ENCODE data around the gene MUC12.
"Not testable (repeated sequence)": the region's sequence is repeated elsewhere in the genome, so short reads cannot be mapped to it uniquely, and the experiment has no call there.

Gene MUC12

DNA sequence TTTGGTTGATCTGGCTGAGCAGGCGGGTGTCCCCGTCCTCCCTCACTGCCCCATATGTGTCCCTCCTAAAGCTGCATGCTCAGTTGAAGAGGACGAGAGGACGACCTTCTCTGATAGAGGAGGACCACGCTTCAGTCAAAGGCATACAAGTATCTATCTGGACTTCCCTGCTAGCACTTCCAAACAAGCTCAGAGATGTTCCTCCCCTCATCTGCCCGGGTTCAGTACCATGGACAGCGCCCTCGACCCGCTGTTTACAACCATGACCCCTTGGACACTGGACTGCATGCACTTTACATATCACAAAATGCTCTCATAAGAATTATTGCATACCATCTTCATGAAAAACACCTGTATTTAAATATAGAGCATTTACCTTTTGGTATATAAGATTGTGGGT, 89.0 kb downstream of the MUC12 start:
- DNase-seq: peak; percentile 58
- H3K27me3 ChIP-seq (ENCODE audit: insufficient read depth, low read length, poor library complexity): no peaks in the 10 kb centered on the region

DNA sequence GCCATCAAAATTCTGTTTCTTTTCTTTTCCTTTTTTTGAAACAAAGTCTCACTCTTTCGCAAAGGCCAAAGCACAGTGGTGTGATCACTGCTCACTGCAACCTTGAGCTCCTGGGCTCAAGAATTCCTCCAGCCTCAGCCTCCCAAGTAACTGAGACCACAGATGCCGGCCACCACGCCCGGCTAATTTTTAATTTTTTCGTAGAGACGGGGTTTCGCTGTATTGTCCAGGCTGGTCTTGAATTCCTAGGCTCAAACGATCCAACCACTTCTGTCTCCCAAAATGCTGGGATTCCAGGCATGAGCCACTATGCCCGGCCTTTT, 90.2 kb downstream of the MUC12 start:
- no peak overlapping the region for H3K9ac ChIP-seq (ENCODE audit: low read depth, low read length)
- H3K4me2 ChIP-seq (ENCODE audit: insufficient read depth, low read length): no peak overlapping the region
- H4K20me1 ChIP-seq (ENCODE audit: insufficient read depth, low read length): no peaks in the 10 kb centered on the region
- H3K9me3 ChIP-seq (ENCODE audit: insufficient read depth, low read length, severe bottlenecking): no peaks in the 10 kb centered on the region
- 0 out of 3 replicates have a peak, but pooled peaks have one; percentile 24 for ATAC-seq (ENCODE audit: insufficient read depth, low read depth)
- DNase-seq: no peak
- TF ChIP-seq, protein P1, sequence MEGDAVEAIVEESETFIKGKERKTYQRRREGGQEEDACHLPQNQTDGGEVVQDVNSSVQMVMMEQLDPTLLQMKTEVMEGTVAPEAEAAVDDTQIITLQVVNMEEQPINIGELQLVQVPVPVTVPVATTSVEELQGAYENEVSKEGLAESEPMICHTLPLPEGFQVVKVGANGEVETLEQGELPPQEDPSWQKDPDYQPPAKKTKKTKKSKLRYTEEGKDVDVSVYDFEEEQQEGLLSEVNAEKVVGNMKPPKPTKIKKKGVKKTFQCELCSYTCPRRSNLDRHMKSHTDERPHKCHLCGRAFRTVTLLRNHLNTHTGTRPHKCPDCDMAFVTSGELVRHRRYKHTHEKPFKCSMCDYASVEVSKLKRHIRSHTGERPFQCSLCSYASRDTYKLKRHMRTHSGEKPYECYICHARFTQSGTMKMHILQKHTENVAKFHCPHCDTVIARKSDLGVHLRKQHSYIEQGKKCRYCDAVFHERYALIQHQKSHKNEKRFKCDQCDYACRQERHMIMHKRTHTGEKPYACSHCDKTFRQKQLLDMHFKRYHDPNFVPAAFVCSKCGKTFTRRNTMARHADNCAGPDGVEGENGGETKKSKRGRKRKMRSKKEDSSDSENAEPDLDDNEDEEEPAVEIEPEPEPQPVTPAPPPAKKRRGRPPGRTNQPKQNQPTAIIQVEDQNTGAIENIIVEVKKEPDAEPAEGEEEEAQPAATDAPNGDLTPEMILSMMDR (IDR thresholded peaks at IDR 0.05; ENCODE audit: borderline replicate concordance, extremely low read depth, low read length, poor library complexity, severe bottlenecking): no peak
- TF ChIP-seq EZH2 (IDR thresholded peaks at IDR 0.05; ENCODE audit: borderline replicate concordance, low read depth, low read length, severe bottlenecking): no peak
- no peaks in the 10 kb centered on the region for H3K27me3 ChIP-seq (ENCODE audit: insufficient read depth, low read length, poor library complexity)
- H3K4me3 ChIP-seq (ENCODE audit: low read depth in 1 of 2, low read length in 2 of 2): no peak overlapping the region
- no peak overlapping the region for H2AFZ ChIP-seq (ENCODE audit: low read depth, low read length)
- H3K27ac ChIP-seq (ENCODE audit: low read length): no peak overlapping the region
- no peaks in the 10 kb centered on the region for H3K79me2 ChIP-seq (ENCODE audit: insufficient read depth, low read length)
- H3K4me1 ChIP-seq (ENCODE audit: insufficient read depth, low read length): no peaks in the 10 kb centered on the region
- no peaks in the 10 kb centered on the region for H3K36me3 ChIP-seq (ENCODE audit: insufficient read depth, low read length)

More for the DNA sequence above, 89.0 kb downstream of the MUC12 start:
- Histone ChIP-seq H3K4me3 (ENCODE audit: low read depth in 1 of 2, low read length in 2 of 2) (no peak overlapping the region), H2AFZ (ENCODE audit: low read depth, low read length) (no peak overlapping the region), H4K20me1 (ENCODE audit: insufficient read depth, low read length) (no peaks in the 10 kb centered on the region), H3K4me2 (ENCODE audit: insufficient read depth, low read length) (no peak overlapping the region), H3K27ac (ENCODE audit: low read length) (no peak overlapping the region), H3K9me3 (ENCODE audit: insufficient read depth, low read length, severe bottlenecking) (no peaks in the 10 kb centered on the region), H3K4me1 (ENCODE audit: insufficient read depth, low read length) (no peaks in the 10 kb centered on the region), H3K9ac (ENCODE audit: low read depth, low read length) (no peak overlapping the region), H3K36me3 (ENCODE audit: insufficient read depth, low read length) (no peaks in the 10 kb centered on the region), H3K79me2 (ENCODE audit: insufficient read depth, low read length) (no peaks in the 10 kb centered on the region)
- TF ChIP-seq, protein P1 (IDR thresholded peaks at IDR 0.05; ENCODE audit: borderline replicate concordance, extremely low read depth, low read length, poor library complexity, severe bottlenecking): no peak
- no peak for TF ChIP-seq EZH2 (IDR thresholded peaks at IDR 0.05; ENCODE audit: borderline replicate concordance, low read depth, low read length, severe bottlenecking)
- ATAC-seq (ENCODE audit: insufficient read depth, low read depth): 0 out of 3 replicates have a peak, but pooled peaks have one; percentile 57

DNA sequence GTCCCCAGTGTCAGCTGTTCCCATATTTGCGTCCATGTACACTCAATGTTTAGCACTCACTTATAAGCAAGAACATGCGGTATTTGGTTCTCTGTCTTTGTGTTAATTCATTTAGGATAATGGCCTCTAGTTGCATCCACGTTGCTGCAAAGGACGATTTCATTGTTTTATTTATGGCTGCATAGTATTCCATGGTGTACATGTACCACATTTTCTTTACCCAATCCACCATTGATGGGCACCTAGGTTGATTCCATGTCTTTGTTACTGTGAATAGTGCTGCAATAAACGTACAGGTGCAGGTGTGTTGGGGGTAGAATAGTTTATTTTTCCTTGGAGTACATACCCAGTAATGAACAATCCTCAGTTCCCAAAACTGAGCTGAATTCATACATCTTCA, 91.6 kb downstream of the MUC12 start:
- Histone ChIP-seq H3K9ac (ENCODE audit: low read depth, low read length) (no peak overlapping the region), H3K36me3 (ENCODE audit: insufficient read depth, low read length) (no peaks in the 10 kb centered on the region), H3K4me2 (ENCODE audit: insufficient read depth, low read length) (no peak overlapping the region), H2AFZ (ENCODE audit: low read depth, low read length) (no peak overlapping the region), H3K9me3 (ENCODE audit: insufficient read depth, low read length, severe bottlenecking) (no peaks in the 10 kb centered on the region), H3K27me3 (ENCODE audit: insufficient read depth, low read length, poor library complexity) (no peaks in the 10 kb centered on the region), H3K4me3 (ENCODE audit: low read depth in 1 of 2, low read length in 2 of 2) (no peak overlapping the region), H3K27ac (ENCODE audit: low read length) (no peak overlapping the region), H3K79me2 (ENCODE audit: insufficient read depth, low read length) (no peaks in the 10 kb centered on the region), H4K20me1 (ENCODE audit: insufficient read depth, low read length) (no peaks in the 10 kb centered on the region), H3K4me1 (ENCODE audit: insufficient read depth, low read length) (no peaks in the 10 kb centered on the region)
- DNase-seq (no peak), ATAC-seq (ENCODE audit: insufficient read depth, low read depth) (no peak)
- TF ChIP-seq EZH2 (IDR thresholded peaks at IDR 0.05; ENCODE audit: borderline replicate concordance, low read depth, low read length, severe bottlenecking): no peak
- TF ChIP-seq, protein P1 (IDR thresholded peaks at IDR 0.05; ENCODE audit: borderline replicate concordance, extremely low read depth, low read length, poor library complexity, severe bottlenecking): no peak

DNA sequence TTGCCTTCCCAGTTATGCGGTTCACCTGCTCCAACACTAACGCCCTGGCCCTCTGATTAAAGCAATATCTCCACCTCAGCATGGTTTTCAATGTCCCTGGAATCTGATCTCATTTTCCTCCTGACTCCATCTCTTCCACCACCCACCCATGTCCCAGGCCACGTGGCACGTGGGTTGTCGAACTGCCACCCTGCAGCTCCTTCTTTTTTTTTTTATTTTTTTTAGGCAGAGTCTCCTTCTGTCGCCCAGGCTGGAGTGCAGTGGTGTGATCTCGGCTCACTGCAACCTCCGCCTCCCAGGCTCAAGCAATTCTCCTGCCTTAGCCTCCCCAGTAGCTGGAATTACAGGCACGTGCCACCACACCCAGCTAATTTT, 94.8 kb downstream of the MUC12 start:
- not testable (repeated sequence) for H4K20me1 ChIP-seq (ENCODE audit: insufficient read depth, low read length); H3K27ac ChIP-seq (ENCODE audit: low read length); H3K36me3 ChIP-seq (ENCODE audit: insufficient read depth, low read length); H2AFZ ChIP-seq (ENCODE audit: low read depth, low read length); H3K4me3 ChIP-seq (ENCODE audit: low read depth in 1 of 2, low read length in 2 of 2); H3K9ac ChIP-seq (ENCODE audit: low read depth, low read length); H3K4me1 ChIP-seq (ENCODE audit: insufficient read depth, low read length); H3K9me3 ChIP-seq (ENCODE audit: insufficient read depth, low read length, severe bottlenecking); ATAC-seq (ENCODE audit: insufficient read depth, low read depth); DNase-seq; H3K27me3 ChIP-seq (ENCODE audit: insufficient read depth, low read length, poor library complexity); H3K4me2 ChIP-seq (ENCODE audit: insufficient read depth, low read length); H3K79me2 ChIP-seq (ENCODE audit: insufficient read depth, low read length)

DNA sequence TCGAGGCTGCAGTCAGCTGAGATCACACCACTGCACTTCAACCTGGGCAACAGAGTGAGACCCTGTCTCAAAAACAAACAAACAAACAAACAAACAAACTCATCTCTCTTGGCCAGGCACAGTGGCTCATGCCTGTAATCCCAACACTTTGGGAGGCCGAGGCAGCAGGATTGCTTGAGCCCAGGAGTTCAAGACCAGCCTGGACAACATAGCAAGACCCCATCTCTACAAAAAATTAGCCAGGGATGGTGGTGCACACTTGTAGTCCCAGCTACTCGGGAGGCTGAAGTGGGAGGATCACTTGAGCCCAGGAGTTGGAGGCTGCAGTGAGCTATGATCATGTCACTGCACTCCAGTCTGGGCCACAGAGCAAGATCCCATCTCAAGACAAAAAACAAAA, 95.8 kb downstream of the MUC12 start:
- not testable (repeated sequence) for DNase-seq; H3K4me3 ChIP-seq (ENCODE audit: low read depth in 1 of 2, low read length in 2 of 2); H3K27ac ChIP-seq (ENCODE audit: low read length); H4K20me1 ChIP-seq (ENCODE audit: insufficient read depth, low read length); H3K4me1 ChIP-seq (ENCODE audit: insufficient read depth, low read length); H3K4me2 ChIP-seq (ENCODE audit: insufficient read depth, low read length); H3K9me3 ChIP-seq (ENCODE audit: insufficient read depth, low read length, severe bottlenecking); H3K9ac ChIP-seq (ENCODE audit: low read depth, low read length); H2AFZ ChIP-seq (ENCODE audit: low read depth, low read length); ATAC-seq (ENCODE audit: insufficient read depth, low read depth); H3K79me2 ChIP-seq (ENCODE audit: insufficient read depth, low read length); H3K36me3 ChIP-seq (ENCODE audit: insufficient read depth, low read length); H3K27me3 ChIP-seq (ENCODE audit: insufficient read depth, low read length, poor library complexity)
